HepG2 (cell line): ENCODE data around the gene SNPH. TPM values are rescaled to one million over a fixed set of nuclear protein-coding genes. Genes with fewer than 3 reads are reported as not detected.

Experiments
- ATAC-seq: fragments of 200-7000 bp; cut with Tn5 transposase; 3 replicates; pipeline ENCODE4 v1.9.1; 2020; ENCODE audit warnings: mild to moderate bottlenecking, moderate library complexity
- BruUV-seq: library from RNA; stranded (reverse); fragments of 400-500 nt; replicated peaks from 2 replicates; lab custom pipeline; 2021; lab: Mats Ljungman, UMichigan
- CTCF ChIA-PET: fragments of 300-600 bp; formaldehyde crosslinking; extraction: SDS; loops from one replicate; lab custom pipeline; 2021; ENCODE audit warnings: low total read pairs, inconsistent platforms, low intra/inter-chr PET ratio; lab: Yijun Ruan, JAX
- POLR2A ChIA-PET: fragments of 350-600 bp; sonication (Branson Sonifier 250); formaldehyde crosslinking; loops from one replicate; lab custom pipeline; 2020; ENCODE audit warnings: antibody characterized with exemption, inconsistent platforms; lab: Yijun Ruan, JAX
- DNase-seq: peaks from one replicate; pipeline ENCODE4 v3.0.0-alpha.2; 2015; ENCODE audit warnings: low spot score
- FAIRE-seq: peaks from 3 replicates; lab custom pipeline; 2011; peaks lifted over from hg19 to GRCh38; lab: Jason Lieb, UNC
- H2AFZ ChIP-seq: one replicate; pipeline ENCODE4 v1.6.1; 2011; ENCODE audit warnings: low read length, inconsistent platforms
- H3K27ac ChIP-seq: fragments of 300-600 bp; 3 replicates; pipeline ENCODE4 v1.8.0; 2011; ENCODE audit warnings: mixed run types, mild to moderate bottlenecking, mixed read lengths, low read length, inconsistent platforms; ENCODE audit not compliant: insufficient read depth; ENCODE audit errors: extremely low read length
- H3K27me3 ChIP-seq, 2 experiments: fragments of 200-600 bp in 1 of 2; 2 replicates in 1 of 2; 3 replicates in 1 of 2; pipeline versions ENCODE4 v1.6.0 to v1.8.0; 2011; ENCODE audit warnings: low read length in 2 of 2, mild to moderate bottlenecking in 2 of 2, moderate library complexity in 2 of 2, inconsistent platforms in 1 of 2; ENCODE audit not compliant: insufficient read depth in 2 of 2, control insufficient read depth in 1 of 2
- H3K36me3 ChIP-seq, 2 experiments: fragments of 200-600 bp in 1 of 2; replicated peaks in 1 of 2; 2 replicates in 1 of 2; 3 replicates in 1 of 2; pipeline versions ENCODE4 v1.5.1 to v1.8.0; 2011; ENCODE audit warnings: low read length in 2 of 2, inconsistent platforms in 1 of 2; ENCODE audit not compliant: insufficient read depth in 2 of 2, control insufficient read depth in 1 of 2
- H3K4me1 ChIP-seq: 2 replicates; pipeline ENCODE4 v1.5.1; 2012; ENCODE audit warnings: low read length, inconsistent platforms; ENCODE audit not compliant: insufficient read depth
- H3K4me2 ChIP-seq: 2 replicates; pipeline ENCODE4 v1.6.0; 2011; ENCODE audit warnings: low read depth, low read length, inconsistent platforms
- H3K4me3 ChIP-seq, 3 experiments: fragments of 200-600 bp in 1 of 3; sonication (generic), shearing (Covaris generic) in 1 of 3; replicated peaks in 1 of 3; 2 replicates each; pipeline ENCODE4 v1.5.1; 2011 to 2016; ENCODE audit warnings: low read length in 3 of 3, inconsistent platforms in 2 of 3, low read depth in 2 of 3, mild to moderate bottlenecking in 2 of 3, control low read depth in 1 of 3, mixed read lengths in 1 of 3; ENCODE audit not compliant: insufficient read depth in 1 of 3
- H3K79me2 ChIP-seq: one replicate; pipeline ENCODE4 v1.6.1; 2011; ENCODE audit warnings: low read length, inconsistent platforms; ENCODE audit not compliant: insufficient read depth
- H3K9ac ChIP-seq: 2 replicates; pipeline ENCODE4 v1.6.0; 2011; ENCODE audit warnings: mild to moderate bottlenecking, low read depth, low read length, inconsistent platforms; ENCODE audit not compliant: insufficient read depth
- H3K9me3 ChIP-seq: 2 replicates; pipeline ENCODE4 v1.5.1; 2012; ENCODE audit warnings: mild to moderate bottlenecking, low read length
- H4K20me1 ChIP-seq: 2 replicates; pipeline ENCODE4 v1.6.0; 2011; ENCODE audit warnings: inconsistent platforms, mild to moderate bottlenecking, low read length, moderate library complexity; ENCODE audit not compliant: insufficient read depth
- DMAP1 ChIP-seq: IDR thresholded peaks from 2 replicates; pipeline ENCODE4 v1.6.1; 2016
- FOSL2 ChIP-seq: sonication (generic); formaldehyde crosslinking; IDR thresholded peaks from 2 replicates; pipeline ENCODE4 v1.4.0; 2020; ENCODE audit warnings: missing genetic modification reagents
- JUND ChIP-seq: sonication (generic); formaldehyde crosslinking; IDR thresholded peaks from 2 replicates; pipeline ENCODE4 v1.8.0; 2022; ENCODE audit warnings: mild to moderate bottlenecking, missing genetic modification reagents
- PLRG1 ChIP-seq: fragments of 450-650 bp; conservative IDR thresholded peaks from 2 replicates; pipeline ENCODE4 v1.6.1; 2016
- ZNF326 ChIP-seq: sonication (generic); formaldehyde crosslinking; IDR thresholded peaks from 2 replicates; pipeline ENCODE4 v1.4.0; 2020; ENCODE audit warnings: missing genetic modification reagents, borderline replicate concordance
- ZNF354B ChIP-seq: sonication (generic); formaldehyde crosslinking; IDR thresholded peaks from 2 replicates; pipeline ENCODE4 v1.8.0; 2022; ENCODE audit warnings: mild to moderate bottlenecking, missing genetic modification reagents
- ZNF607 ChIP-seq: sonication (generic); formaldehyde crosslinking; IDR thresholded peaks from 2 replicates; pipeline ENCODE4 v1.5.1; 2020; ENCODE audit warnings: missing genetic modification reagents, mild to moderate bottlenecking, borderline replicate concordance
- WGBS: methylation state at CpG from one replicate; pipeline ENCODE4 v1.1.6; 2017; ENCODE audit warnings: low lambda C conversion rate; 5-methylcytosine and 5-hydroxymethylcytosine counted together
- in situ Hi-C: cut with HindIII; loops from 2 replicates; pipeline ENCODE4 v1.10.0; 2017; ENCODE audit warnings: low pct_unique_long_range_greater_than_20kb; ENCODE audit not compliant: extremely low pct_ligation_motif_present
- intact Hi-C: fragments of 100-400 bp; cut with micrococcal nuclease; formaldehyde crosslinking; loops from one replicate; pipeline ENCODE4 v1.10.0; 2022; ENCODE audit not compliant: unreplicated experiment
- polyA plus RNA-seq, 8 experiments: library from polyadenylated mRNA; depleted of rRNA in 3 of 8; stranded (reverse) in 7 of 8; unstranded in 1 of 8; fragments of >200 nt; fragmentation: Illumina TruSeq in 4 of 8; extraction: Trizol in 4 of 8; gene quantifications; 2 replicates each; pipeline versions ENCODE4 v1.2.1 to v1.2.3, GENCODE V29; 2011 to 2016; ENCODE audit warnings: low read depth in 4 of 8, missing spikeins in 1 of 8, mixed read lengths in 1 of 8; ENCODE audit not compliant: insufficient read depth in 1 of 8
- total RNA-seq, 5 experiments: library from RNA; depleted of rRNA; stranded (reverse); fragments of >200 nt; fragmentation: Illumina TruSeq; extraction: Trizol; gene quantifications; 2 replicates each; pipeline ENCODE4 v1.2.3, GENCODE V29; 2016; ENCODE audit warnings: low read depth in 1 of 5
- TF ChIP-seq, protein P1 (sequence below): sonication (generic); formaldehyde crosslinking; IDR thresholded peaks from 2 replicates; pipeline ENCODE4 v1.4.0; 2020; ENCODE audit warnings: missing genetic modification reagents

Gene SNPH
- total and polyA plus RNA-seq, 2 of the 13 experiments (the other 11 are each of a cell fraction or from before 2014, with no cell fraction given) = 0.09 TPM; not detected in 1

DNA sequence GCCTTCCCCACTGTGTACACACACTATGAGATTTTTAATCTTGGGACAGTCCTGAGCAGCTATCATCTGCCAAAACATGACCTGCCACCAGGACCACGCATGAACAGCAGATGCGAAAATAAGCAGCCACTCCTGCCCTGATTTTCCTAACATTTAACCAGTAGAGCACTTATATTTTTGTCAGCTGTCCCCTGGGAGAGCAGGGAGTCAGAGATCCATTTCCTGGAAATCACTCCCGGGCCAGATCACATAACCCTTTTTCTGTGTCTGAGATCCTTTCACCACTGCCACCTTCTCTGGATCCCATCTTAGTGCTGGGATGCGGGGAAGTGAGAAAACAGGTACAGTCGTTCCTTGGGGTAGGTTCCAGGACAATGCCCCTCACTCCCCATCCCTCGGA lies 57.2 kb downstream of the SNPH start:
- Histone ChIP-seq H3K27ac (no peak overlapping the region), H3K4me2 (no peak overlapping the region), H3K9me3 (no peaks in the 10 kb centered on the region), H3K27me3 (no peaks in the 10 kb centered on the region; a peak in 2 of 5 replicates), H2AFZ (no peak overlapping the region), H3K4me1 (peaks cover 53% of the 10 kb centered on the region), H4K20me1 (peaks cover 11% of the 10 kb centered on the region; the same call in 1 of the 2 replicates), H3K4me3 (no peak overlapping the region), H3K9ac (no peak overlapping the region), H3K79me2 (peaks cover 30% of the 10 kb centered on the region), H3K36me3 (no peaks in the 10 kb centered on the region)
- in situ Hi-C loops = no loop called here
- 59% methylated on average over 6 of the region's 6 CpGs for WGBS
- FAIRE-seq (no peak), ATAC-seq (no peak), DNase-seq (no peak)
- ChIA-PET CTCF (no interaction called here), POLR2A (no interaction called here)
- TF ChIP-seq PLRG1 (no peak), FOSL2 (CRISPR knock-in tag) (no peak), ZNF354B (no peak), JUND (CRISPR knock-in tag) (no peak), ZNF326 (CRISPR knock-in tag) (no peak), ZNF607 (CRISPR knock-in tag) (no peak), DMAP1 (no peak)
- TF ChIP-seq, protein P1, sequence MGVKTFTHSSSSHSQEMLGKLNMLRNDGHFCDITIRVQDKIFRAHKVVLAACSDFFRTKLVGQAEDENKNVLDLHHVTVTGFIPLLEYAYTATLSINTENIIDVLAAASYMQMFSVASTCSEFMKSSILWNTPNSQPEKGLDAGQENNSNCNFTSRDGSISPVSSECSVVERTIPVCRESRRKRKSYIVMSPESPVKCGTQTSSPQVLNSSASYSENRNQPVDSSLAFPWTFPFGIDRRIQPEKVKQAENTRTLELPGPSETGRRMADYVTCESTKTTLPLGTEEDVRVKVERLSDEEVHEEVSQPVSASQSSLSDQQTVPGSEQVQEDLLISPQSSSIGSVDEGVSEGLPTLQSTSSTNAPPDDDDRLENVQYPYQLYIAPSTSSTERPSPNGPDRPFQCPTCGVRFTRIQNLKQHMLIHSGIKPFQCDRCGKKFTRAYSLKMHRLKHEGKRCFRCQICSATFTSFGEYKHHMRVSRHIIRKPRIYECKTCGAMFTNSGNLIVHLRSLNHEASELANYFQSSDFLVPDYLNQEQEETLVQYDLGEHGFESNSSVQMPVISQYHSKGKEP (CRISPR knock-in tag) = no peak
- intact Hi-C loops = no loop called here
- no TSS peak for BruUV-seq
